K562 (cell line): ENCODE data around the gene GCDH. TPM values are rescaled to one million over a fixed set of nuclear protein-coding genes. Genes with fewer than 3 reads are reported as not detected.

Source experiments
- ARHGAP35 ChIP-seq: fragments of 450-650 bp; IDR thresholded peaks from 2 replicates; pipeline ENCODE4 v1.6.1; 2018; ENCODE audit not compliant: partially characterized antibody
- CBX5 ChIP-seq: IDR thresholded peaks from 2 replicates; pipeline ENCODE4 v1.6.1; 2014; ENCODE audit warnings: low read depth, borderline replicate concordance
- DACH1 ChIP-seq: fragments of 450-650 bp; IDR thresholded peaks from 2 replicates; pipeline ENCODE4 v1.6.1; 2018; ENCODE audit not compliant: partially characterized antibody
- FOSL1 ChIP-seq: fragments of 200-800 bp; sonication (Bioruptor generic); conservative IDR thresholded peaks from 2 replicates; pipeline ENCODE4 v1.6.1; 2016; ENCODE audit warnings: missing genetic modification characterization, missing compliant biosample characterization
- GABPB2 ChIP-seq: fragments of 250-450 bp; sonication (Bioruptor Pico); conservative IDR thresholded peaks from 2 replicates; pipeline ENCODE4 v1.5.1; 2021; ENCODE audit warnings: mild to moderate bottlenecking
- GTF2B ChIP-seq: IDR thresholded peaks from 2 replicates; pipeline ENCODE4 v1.6.1; 2011; ENCODE audit not compliant: insufficient read length; ENCODE audit errors: extremely low read depth
- HEY1 ChIP-seq: fragments of 250-450 bp; sonication (Bioruptor Pico); IDR thresholded peaks from 2 replicates; pipeline ENCODE4 v1.5.0; 2020; ENCODE audit warnings: mild to moderate bottlenecking, moderate library complexity, borderline replicate concordance
- KLF1 ChIP-seq: fragments of 450-650 bp; IDR thresholded peaks from 2 replicates; pipeline ENCODE4 v1.6.1; 2016; ENCODE audit warnings: missing genetic modification characterization, missing compliant biosample characterization
- L3MBTL2 ChIP-seq: fragments of 450-650 bp; IDR thresholded peaks from 2 replicates; pipeline ENCODE4 v1.6.1; 2016; ENCODE audit warnings: mild to moderate bottlenecking, moderate library complexity
- MAFF ChIP-seq: IDR thresholded peaks from 2 replicates; pipeline ENCODE4 v1.6.1; 2012; ENCODE audit warnings: low read length, improper control_type of control experiment
- MYNN ChIP-seq, 2 experiments: sonication (generic); formaldehyde crosslinking in 1 of 2; IDR thresholded peaks; 2 replicates each; pipeline versions ENCODE4 v1.5.0 to v1.6.1; 2016 to 2020; ENCODE audit warnings: antibody characterized with exemption in 1 of 2, missing genetic modification reagents in 1 of 2
- NEUROD1 ChIP-seq: fragments of 150-350 bp; IDR thresholded peaks from 2 replicates; pipeline ENCODE4 v1.6.1; 2014; ENCODE audit warnings: borderline replicate concordance, low read length, low read depth; ENCODE audit not compliant: partially characterized antibody
- RBM25 ChIP-seq: fragments of 200-400 bp; formaldehyde crosslinking; IDR thresholded peaks from 2 replicates; pipeline ENCODE4 v1.6.1; 2018; ENCODE audit warnings: low read length, low read depth, moderate library complexity; ENCODE audit not compliant: severe bottlenecking
- RFX1 ChIP-seq: fragments of 450-650 bp; IDR thresholded peaks from 2 replicates; pipeline ENCODE4 v1.6.1; 2016; ENCODE audit warnings: mild to moderate bottlenecking, moderate library complexity
- RFX5 ChIP-seq: IDR thresholded peaks from 2 replicates; pipeline ENCODE4 v1.6.1; 2011; ENCODE audit warnings: low read depth, mild to moderate bottlenecking, improper control_type of control experiment, low read length
- STAG1 ChIP-seq: sonication (generic); formaldehyde crosslinking; IDR thresholded peaks from 2 replicates; pipeline ENCODE4 v1.5.0; 2020; ENCODE audit warnings: missing genetic modification reagents, borderline replicate concordance
- TCFL5 ChIP-seq: fragments of 250-450 bp; sonication (Bioruptor Pico); conservative IDR thresholded peaks from 2 replicates; pipeline ENCODE4 v1.6.1; 2021; ENCODE audit warnings: mild to moderate bottlenecking, moderate library complexity, matching md5 sums
- TFAP4 ChIP-seq: sonication (generic); formaldehyde crosslinking; IDR thresholded peaks from 2 replicates; pipeline ENCODE4 v1.8.0; 2022; ENCODE audit warnings: missing genetic modification reagents, mild to moderate bottlenecking, moderate library complexity, borderline replicate concordance
- ZFP30 ChIP-seq: fragments of 250-450 bp; sonication (Bioruptor Pico); IDR thresholded peaks from 2 replicates; pipeline ENCODE4 v1.8.0; 2022; ENCODE audit warnings: moderate library complexity, mild to moderate bottlenecking, inconsistent platforms, borderline replicate concordance
- ZMIZ1 ChIP-seq, 2 experiments: fragments of 150-350 bp in 1 of 2; IDR thresholded peaks; 2 replicates each; pipeline ENCODE4 v1.6.1; 2012 to 2016; ENCODE audit warnings: low read depth in 2 of 2, low read length in 2 of 2, mild to moderate bottlenecking in 1 of 2, moderate library complexity in 1 of 2
- ZNF184 ChIP-seq: sonication (generic); formaldehyde crosslinking; IDR thresholded peaks from 2 replicates; pipeline ENCODE4 v1.5.0; 2020; ENCODE audit warnings: missing genetic modification reagents
- ZNF384 ChIP-seq: IDR thresholded peaks from 2 replicates; pipeline ENCODE4 v1.6.1; 2012; ENCODE audit warnings: low read depth, low read length, improper control_type of control experiment
- ZNF551 ChIP-seq: fragments of 250-450 bp; sonication (Bioruptor Pico); IDR thresholded peaks from 2 replicates; pipeline ENCODE4 v1.5.0; 2021; ENCODE audit warnings: mild to moderate bottlenecking, moderate library complexity
- ZNF584 ChIP-seq: fragments of 200-800 bp; sonication (Bioruptor generic); IDR thresholded peaks from 2 replicates; pipeline ENCODE4 v1.6.1; 2016; ENCODE audit warnings: low read depth, mild to moderate bottlenecking, missing genetic modification characterization, missing compliant biosample characterization
- ZSCAN29 ChIP-seq: fragments of 450-650 bp; IDR thresholded peaks from 2 replicates; pipeline ENCODE4 v1.6.1; 2017
- polyA plus RNA-seq, 8 experiments: library from polyadenylated mRNA; depleted of rRNA in 4 of 8; stranded (reverse) in 5 of 8; unstranded in 3 of 8; fragments of >200 nt; fragmentation: Nextera tagmentation in 2 of 8; fragmentation: Illumina TruSeq in 1 of 8; extraction: Ambion mirVana in 2 of 8; extraction: Trizol in 1 of 8; gene quantifications; 2 replicates each; pipeline versions ENCODE4 v1.2.1 to v1.2.3, GENCODE V29; 2011 to 2014; ENCODE audit warnings: inconsistent platforms in 1 of 8, missing spikeins in 1 of 8
- total RNA-seq, 7 experiments: library from RNA; depleted of rRNA in 6 of 7; stranded (reverse); fragments of >200 nt in 6 of 7; fragmentation: Illumina TruSeq in 2 of 7; extraction: Trizol in 2 of 7; gene quantifications; 2 replicates each; pipeline versions ENCODE4 v1.2.1 to v1.2.3, GENCODE V29; 2011 to 2021; ENCODE audit warnings: low replicate concordance in 1 of 7

Gene GCDH
- total and polyA plus RNA-seq, 9 of the 15 experiments (the other 6 are each of a cell fraction or from before 2014, with no cell fraction given) = 2.9 to 50.8 (median 19.1) TPM

GRCh38 chr19:12937927-12938778, 47.2 kb downstream of the GCDH start, which contains the start of gene CALR (continued):
- peak; percentile 95 for TF ChIP-seq TFAP4 (CRISPR knock-in tag)
- no peak for TF ChIP-seq GABPB2 (CRISPR knock-in tag)
- TF ChIP-seq RFX1 = no peak
- peak; percentile 82 for TF ChIP-seq GTF2B
- no peak for TF ChIP-seq TCFL5 (CRISPR knock-in tag)
- TF ChIP-seq STAG1 = no peak
- no peak for TF ChIP-seq ZNF184 (CRISPR knock-in tag)
- no peak for TF ChIP-seq CBX5
- peak; percentile 99 for TF ChIP-seq NEUROD1
- peak in 1 of 2 experiments; percentile 67; a peak in 1 of 4 replicates for TF ChIP-seq ZMIZ1 (IDR thresholded peaks at IDR 0.05; ENCODE audit: low read depth in 2 of 2, low read length in 2 of 2)
- TF ChIP-seq RBM25 = peak; percentile 96
- TF ChIP-seq RFX5 = no peak
- TF ChIP-seq ZNF551 (CRISPR knock-in tag) = no peak
- TF ChIP-seq ZNF584 (CRISPR knock-in tag) = no peak
- peak; percentile 91 for TF ChIP-seq L3MBTL2
- peak; percentile 7 for TF ChIP-seq DACH1
- no peak for TF ChIP-seq HEY1 (CRISPR knock-in tag)
- TF ChIP-seq MAFF = no peak
- TF ChIP-seq ZNF384 = no peak
- no peak for TF ChIP-seq MYNN (IDR thresholded peaks at IDR 0.05)
- no peak for TF ChIP-seq MYNN (CRISPR knock-in tag; IDR thresholded peaks at IDR 0.05)
- no peak for TF ChIP-seq ARHGAP35
- TF ChIP-seq ZSCAN29 = no peak
- no peak for TF ChIP-seq FOSL1 (tag)
- no peak for TF ChIP-seq ZFP30
- TF ChIP-seq KLF1 = no peak
